Suprapubic skin (tissue), 4 donors: ENCODE data around the gene MOCOS. TPM values are rescaled to one million over a fixed set of nuclear protein-coding genes. Genes with fewer than 3 reads are reported as not detected.

Source experiments
- DNase-seq, 2 donors: peaks; one replicate each; pipeline ENCODE4 v3.0.0-alpha.2; 2019; ENCODE audit warnings: low spot score in 2 of 2
- H3K27ac ChIP-seq: fragments of 200-600 bp; sonication (generic); one replicate; pipeline ENCODE4 v1.5.1; 2019
- H3K27me3 ChIP-seq: fragments of 200-600 bp; sonication (generic); one replicate; pipeline ENCODE4 v1.5.1; 2019
- H3K36me3 ChIP-seq: fragments of 200-600 bp; sonication (generic); one replicate; pipeline ENCODE4 v1.5.1; 2019
- H3K4me1 ChIP-seq: fragments of 200-600 bp; sonication (generic); one replicate; pipeline ENCODE4 v1.5.1; 2019
- H3K4me3 ChIP-seq: fragments of 200-600 bp; sonication (generic); one replicate; pipeline ENCODE4 v1.5.1; 2019; ENCODE audit warnings: mild to moderate bottlenecking
- H3K9me3 ChIP-seq: fragments of 200-600 bp; sonication (generic); one replicate; pipeline ENCODE4 v1.5.1; 2019
- EP300 ChIP-seq: sonication (generic); formaldehyde crosslinking; IDR thresholded peaks from one replicate; pipeline ENCODE4 v1.6.1; 2017; ENCODE audit warnings: antibody characterized with exemption
- POLR2A ChIP-seq, 2 donors: fragments of 450-650 bp; IDR thresholded peaks; one replicate each; pipeline ENCODE4 v1.6.1; 2017; ENCODE audit warnings: antibody characterized with exemption in 2 of 2, mild to moderate bottlenecking in 2 of 2, moderate library complexity in 2 of 2
- POLR2AphosphoS5 ChIP-seq, 3 donors: sonication (generic); formaldehyde crosslinking; IDR thresholded peaks; one replicate each; pipeline ENCODE4 v1.6.1; 2017; ENCODE audit warnings: antibody characterized with exemption in 3 of 3
- WGBS: methylation state at CpG from one replicate; pipeline ENCODE4 v1.1.5; 2018; 5-methylcytosine and 5-hydroxymethylcytosine counted together
- total RNA-seq, 4 donors: library from RNA; depleted of rRNA; stranded (reverse); fragments of >200 nt; gene quantifications; one replicate each; pipeline ENCODE4 v1.1.0, GENCODE V29; 2016
- TF ChIP-seq, protein P1 (sequence below), 2 donors: fragments of 200-600 bp in 1 of 2; fragments of 450-650 bp in 1 of 2; sonication (generic) in 1 of 2; IDR thresholded peaks; one replicate each; pipeline ENCODE4 v1.5.1; 2016 to 2019; ENCODE audit warnings: antibody characterized with exemption in 2 of 2, mild to moderate bottlenecking in 1 of 2, moderate library complexity in 1 of 2

MOCOS gene
- total RNA-seq, 4 donors from 2014 or later, result 4.6 to 9.2 (median 6.4) TPM

DNA sequence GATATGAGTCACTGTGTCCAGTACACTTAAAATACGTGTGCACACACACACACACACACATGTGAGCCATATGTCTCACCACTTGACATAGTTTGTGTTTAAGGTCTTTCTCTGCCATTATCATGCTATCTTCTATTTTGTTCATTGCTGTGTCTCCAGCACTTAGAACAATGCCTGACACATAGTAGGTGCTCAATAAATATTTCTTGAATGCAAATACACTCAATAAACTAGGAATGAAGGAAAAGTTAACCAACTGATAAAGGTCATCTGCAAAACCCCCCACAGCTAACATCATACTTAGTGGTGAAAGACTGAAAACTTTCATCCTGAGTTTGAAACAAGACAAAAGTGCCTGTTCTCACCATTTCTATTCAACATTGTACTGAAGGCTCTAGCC, 4.4 kb downstream of the MOCOS start:
- Histone ChIP-seq H3K27ac (no peak overlapping the region), H3K4me1 (peaks cover 12% of the 10 kb centered on the region), H3K27me3 (no peaks in the 10 kb centered on the region), H3K36me3 (no peaks in the 10 kb centered on the region), H3K9me3 (no peaks in the 10 kb centered on the region), H3K4me3 (no peak overlapping the region)
- TF ChIP-seq POLR2A (IDR thresholded peaks at IDR 0.05) (no peak), POLR2AphosphoS5 (IDR thresholded peaks at IDR 0.05) (no peak), EP300 (no peak)
- TF ChIP-seq, protein P1, sequence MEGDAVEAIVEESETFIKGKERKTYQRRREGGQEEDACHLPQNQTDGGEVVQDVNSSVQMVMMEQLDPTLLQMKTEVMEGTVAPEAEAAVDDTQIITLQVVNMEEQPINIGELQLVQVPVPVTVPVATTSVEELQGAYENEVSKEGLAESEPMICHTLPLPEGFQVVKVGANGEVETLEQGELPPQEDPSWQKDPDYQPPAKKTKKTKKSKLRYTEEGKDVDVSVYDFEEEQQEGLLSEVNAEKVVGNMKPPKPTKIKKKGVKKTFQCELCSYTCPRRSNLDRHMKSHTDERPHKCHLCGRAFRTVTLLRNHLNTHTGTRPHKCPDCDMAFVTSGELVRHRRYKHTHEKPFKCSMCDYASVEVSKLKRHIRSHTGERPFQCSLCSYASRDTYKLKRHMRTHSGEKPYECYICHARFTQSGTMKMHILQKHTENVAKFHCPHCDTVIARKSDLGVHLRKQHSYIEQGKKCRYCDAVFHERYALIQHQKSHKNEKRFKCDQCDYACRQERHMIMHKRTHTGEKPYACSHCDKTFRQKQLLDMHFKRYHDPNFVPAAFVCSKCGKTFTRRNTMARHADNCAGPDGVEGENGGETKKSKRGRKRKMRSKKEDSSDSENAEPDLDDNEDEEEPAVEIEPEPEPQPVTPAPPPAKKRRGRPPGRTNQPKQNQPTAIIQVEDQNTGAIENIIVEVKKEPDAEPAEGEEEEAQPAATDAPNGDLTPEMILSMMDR (IDR thresholded peaks at IDR 0.05), result no peak
- WGBS, result 73% methylated on average over 1 of the region's 1 CpG
- no peak for DNase-seq

DNA sequence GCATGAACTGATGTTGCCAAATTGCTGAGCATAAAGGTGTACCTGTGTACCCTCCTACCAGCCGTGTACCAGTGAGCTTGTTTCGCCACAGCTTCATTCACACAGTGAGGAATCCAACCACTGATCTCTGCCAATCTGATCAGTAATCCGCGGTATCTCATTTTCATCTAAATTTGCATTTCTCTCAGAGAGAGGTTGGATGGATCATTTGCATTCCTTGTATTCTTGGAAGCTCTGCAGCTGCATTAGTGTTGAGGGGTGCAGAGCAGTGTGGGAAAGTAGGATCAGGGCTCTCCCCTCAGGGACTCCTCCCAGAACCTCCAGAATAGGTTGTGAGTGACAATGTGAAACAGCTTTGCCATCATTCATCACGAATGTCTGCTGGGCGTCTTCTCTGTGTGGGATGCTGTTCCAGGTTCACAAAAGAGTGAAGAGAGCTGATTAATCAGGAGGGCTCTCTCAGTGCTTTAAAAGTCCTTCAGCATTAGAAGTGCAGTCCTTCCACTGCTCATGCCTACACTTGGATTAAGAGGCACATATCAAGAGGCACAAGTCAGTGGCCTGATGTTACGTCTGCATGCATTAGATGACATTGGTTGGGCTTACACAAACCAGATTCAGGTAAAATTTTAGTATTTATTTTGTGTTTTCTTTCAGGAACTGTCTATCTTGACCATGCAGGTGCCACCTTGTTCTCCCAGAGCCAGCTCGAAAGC, 7.5 kb downstream of the MOCOS start:
- Histone ChIP-seq H3K4me1 (no peaks in the 10 kb centered on the region), H3K36me3 (no peaks in the 10 kb centered on the region), H3K4me3 (no peak overlapping the region), H3K9me3 (no peaks in the 10 kb centered on the region), H3K27me3 (no peaks in the 10 kb centered on the region), H3K27ac (no peak overlapping the region)
- no peak for TF ChIP-seq POLR2A (IDR thresholded peaks at IDR 0.05)
- no peak for TF ChIP-seq POLR2AphosphoS5 (IDR thresholded peaks at IDR 0.05)
- no peak for TF ChIP-seq EP300
- TF ChIP-seq, protein P1 (IDR thresholded peaks at IDR 0.05), result no peak
- no peak for DNase-seq
- WGBS, result 61% methylated on average over 8 of the region's 8 CpGs

DNA sequence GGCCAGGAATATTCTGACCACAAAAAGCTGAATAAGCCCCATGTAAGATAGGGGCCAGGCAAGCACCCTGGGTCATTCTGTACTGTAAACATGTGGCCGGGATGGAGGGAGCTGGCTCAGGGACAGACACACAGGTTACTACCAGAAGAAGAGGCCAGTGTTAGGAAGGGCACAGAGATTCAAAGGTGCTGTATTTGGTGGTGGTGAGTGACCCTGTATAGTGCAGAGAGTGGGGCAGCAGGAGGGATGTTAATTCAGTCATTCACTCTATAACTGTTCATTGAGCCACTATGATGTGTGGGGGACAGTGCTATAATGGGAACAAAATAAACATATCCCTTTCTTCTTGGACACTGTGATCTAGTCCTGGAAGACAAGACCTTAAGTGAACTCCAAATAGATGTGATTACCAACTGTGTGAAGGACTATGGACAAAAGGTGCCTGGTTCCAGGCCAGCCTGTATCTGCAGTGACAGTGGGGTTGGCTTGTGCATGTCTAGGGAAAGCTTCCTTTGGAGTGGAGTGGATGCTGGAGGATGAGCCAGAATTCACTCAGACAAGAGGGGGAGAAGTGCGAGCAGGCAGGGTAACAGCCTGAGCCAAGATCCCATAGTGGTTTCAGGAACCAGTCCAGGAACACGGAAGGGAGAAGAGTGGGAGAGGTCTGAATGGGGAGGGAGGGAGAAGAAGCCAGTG, 8.3 kb downstream of the MOCOS start:
- no peak overlapping the region for H3K4me3 ChIP-seq
- no peak for TF ChIP-seq POLR2A (IDR thresholded peaks at IDR 0.05)
- TF ChIP-seq EP300, result no peak
- TF ChIP-seq, protein P1 (IDR thresholded peaks at IDR 0.05), result no peak
- TF ChIP-seq POLR2AphosphoS5 (IDR thresholded peaks at IDR 0.05), result no peak
- H3K27ac ChIP-seq, result no peak overlapping the region
- no peaks in the 10 kb centered on the region for H3K4me1 ChIP-seq
- H3K27me3 ChIP-seq, result no peaks in the 10 kb centered on the region
- DNase-seq, result no peak
- H3K36me3 ChIP-seq, result no peaks in the 10 kb centered on the region
- no peaks in the 10 kb centered on the region for H3K9me3 ChIP-seq
- 52% methylated on average over 3 of the region's 3 CpGs for WGBS

DNA sequence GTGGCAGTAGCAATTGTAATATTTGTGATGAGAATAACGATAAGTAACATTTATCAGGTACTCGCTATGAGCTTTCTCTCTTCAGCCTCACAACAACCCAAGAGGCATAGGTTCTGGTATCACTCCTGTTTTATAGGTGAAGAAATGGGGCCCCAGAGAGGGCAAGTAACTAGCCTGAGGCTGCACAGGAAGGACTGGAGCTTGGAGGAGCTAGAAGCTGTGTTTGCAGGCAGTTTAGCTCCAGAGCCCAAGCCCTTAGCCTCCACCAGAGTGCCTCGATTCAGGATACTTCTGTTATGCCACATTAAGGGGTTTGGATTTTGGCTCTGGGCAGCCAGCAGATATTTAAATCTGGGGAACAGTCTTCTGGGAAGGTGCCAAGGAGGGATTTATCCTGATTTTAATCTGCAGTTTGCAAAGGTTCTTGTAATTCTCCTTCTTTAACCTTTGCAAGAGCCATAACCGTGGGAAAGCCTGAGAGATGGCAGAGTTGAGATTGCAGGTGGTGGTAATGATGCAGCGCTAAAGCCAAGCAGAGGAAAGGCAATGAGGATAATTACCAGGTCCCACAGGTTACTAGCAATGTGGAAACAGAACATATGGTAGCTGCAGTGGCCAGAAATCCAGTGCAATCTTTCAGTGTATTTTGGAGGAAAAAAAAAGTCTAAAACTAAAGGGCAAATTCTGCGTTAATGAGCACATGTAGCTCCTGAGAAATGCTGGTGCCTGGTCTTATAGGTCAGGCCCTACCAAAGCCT, 9.1 kb downstream of the MOCOS start:
- DNase-seq, result no peak
- WGBS, result 78% methylated on average over 6 of the region's 6 CpGs
- Histone ChIP-seq H3K4me1 (no peaks in the 10 kb centered on the region), H3K36me3 (no peaks in the 10 kb centered on the region), H3K27ac (no peak overlapping the region), H3K4me3 (no peak overlapping the region), H3K9me3 (no peaks in the 10 kb centered on the region), H3K27me3 (no peaks in the 10 kb centered on the region)
- TF ChIP-seq POLR2A (IDR thresholded peaks at IDR 0.05), result no peak
- TF ChIP-seq, protein P1 (IDR thresholded peaks at IDR 0.05), result no peak
- no peak for TF ChIP-seq EP300
- no peak for TF ChIP-seq POLR2AphosphoS5 (IDR thresholded peaks at IDR 0.05)
